HFF-Myc (cell line): Measurements from ENCODE around the gene ARRB1.
A peak's percentile ranks its signal among the peaks of the same experiment; 100 is the strongest.

Experiments
- DNase-seq: peaks from one replicate; pipeline ENCODE4 v3.0.0-alpha.2; 2011; ENCODE audit warnings: low read depth; ENCODE audit errors: extremely low read depth
- H3K4me3 ChIP-seq: replicated peaks from 2 replicates; pipeline ENCODE4 v1.5.1; 2011; ENCODE audit warnings: low read depth, mild to moderate bottlenecking, control low read depth, low read length
- TF ChIP-seq, protein P1 (sequence below): IDR thresholded peaks from 2 replicates; pipeline ENCODE4 v1.5.1; 2012; ENCODE audit warnings: mild to moderate bottlenecking, low read depth, low read length, control low read depth; ENCODE audit errors: missing control alignments

Gene ARRB1

DNA sequence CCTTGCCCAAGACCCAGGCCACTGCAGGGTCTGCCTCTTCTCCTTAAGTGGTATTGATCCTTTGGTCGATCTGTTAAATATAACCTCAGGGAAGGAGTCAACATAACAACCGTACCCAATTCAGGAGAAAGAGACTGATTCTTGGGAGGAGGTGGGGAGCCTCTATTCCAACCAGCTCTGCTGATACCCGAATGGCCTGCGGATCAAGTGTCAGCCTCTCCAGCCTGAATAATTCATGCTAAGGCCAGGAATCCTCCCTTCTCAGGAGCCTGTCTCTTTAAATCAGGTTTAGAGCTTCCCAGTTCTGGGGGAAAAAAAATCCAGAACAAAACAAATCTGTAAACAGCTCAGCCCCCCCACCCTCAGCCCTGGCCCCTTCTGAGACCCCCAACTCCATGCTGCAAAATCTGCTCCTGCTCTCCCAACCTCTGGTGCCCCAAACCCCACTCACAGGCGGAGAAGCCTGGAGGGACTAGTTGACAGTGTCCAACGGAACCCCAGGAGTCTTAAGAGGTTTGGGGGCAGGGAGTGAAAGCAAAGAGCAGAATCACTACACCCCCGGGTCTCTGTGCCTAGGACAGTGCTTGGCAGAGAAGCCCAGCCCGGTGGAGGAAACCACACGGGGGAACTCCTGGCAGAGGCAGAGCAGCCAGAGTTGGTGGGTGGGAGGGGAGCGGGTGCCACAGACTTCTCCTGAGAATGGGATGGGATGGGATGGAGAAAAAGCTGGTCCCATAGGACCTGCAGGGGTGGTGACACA, 111.8 kb downstream of the ARRB1 start:
- no peak for DNase-seq
- no peak overlapping the region for H3K4me3 ChIP-seq
- TF ChIP-seq, protein P1, sequence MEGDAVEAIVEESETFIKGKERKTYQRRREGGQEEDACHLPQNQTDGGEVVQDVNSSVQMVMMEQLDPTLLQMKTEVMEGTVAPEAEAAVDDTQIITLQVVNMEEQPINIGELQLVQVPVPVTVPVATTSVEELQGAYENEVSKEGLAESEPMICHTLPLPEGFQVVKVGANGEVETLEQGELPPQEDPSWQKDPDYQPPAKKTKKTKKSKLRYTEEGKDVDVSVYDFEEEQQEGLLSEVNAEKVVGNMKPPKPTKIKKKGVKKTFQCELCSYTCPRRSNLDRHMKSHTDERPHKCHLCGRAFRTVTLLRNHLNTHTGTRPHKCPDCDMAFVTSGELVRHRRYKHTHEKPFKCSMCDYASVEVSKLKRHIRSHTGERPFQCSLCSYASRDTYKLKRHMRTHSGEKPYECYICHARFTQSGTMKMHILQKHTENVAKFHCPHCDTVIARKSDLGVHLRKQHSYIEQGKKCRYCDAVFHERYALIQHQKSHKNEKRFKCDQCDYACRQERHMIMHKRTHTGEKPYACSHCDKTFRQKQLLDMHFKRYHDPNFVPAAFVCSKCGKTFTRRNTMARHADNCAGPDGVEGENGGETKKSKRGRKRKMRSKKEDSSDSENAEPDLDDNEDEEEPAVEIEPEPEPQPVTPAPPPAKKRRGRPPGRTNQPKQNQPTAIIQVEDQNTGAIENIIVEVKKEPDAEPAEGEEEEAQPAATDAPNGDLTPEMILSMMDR = no peak

DNA sequence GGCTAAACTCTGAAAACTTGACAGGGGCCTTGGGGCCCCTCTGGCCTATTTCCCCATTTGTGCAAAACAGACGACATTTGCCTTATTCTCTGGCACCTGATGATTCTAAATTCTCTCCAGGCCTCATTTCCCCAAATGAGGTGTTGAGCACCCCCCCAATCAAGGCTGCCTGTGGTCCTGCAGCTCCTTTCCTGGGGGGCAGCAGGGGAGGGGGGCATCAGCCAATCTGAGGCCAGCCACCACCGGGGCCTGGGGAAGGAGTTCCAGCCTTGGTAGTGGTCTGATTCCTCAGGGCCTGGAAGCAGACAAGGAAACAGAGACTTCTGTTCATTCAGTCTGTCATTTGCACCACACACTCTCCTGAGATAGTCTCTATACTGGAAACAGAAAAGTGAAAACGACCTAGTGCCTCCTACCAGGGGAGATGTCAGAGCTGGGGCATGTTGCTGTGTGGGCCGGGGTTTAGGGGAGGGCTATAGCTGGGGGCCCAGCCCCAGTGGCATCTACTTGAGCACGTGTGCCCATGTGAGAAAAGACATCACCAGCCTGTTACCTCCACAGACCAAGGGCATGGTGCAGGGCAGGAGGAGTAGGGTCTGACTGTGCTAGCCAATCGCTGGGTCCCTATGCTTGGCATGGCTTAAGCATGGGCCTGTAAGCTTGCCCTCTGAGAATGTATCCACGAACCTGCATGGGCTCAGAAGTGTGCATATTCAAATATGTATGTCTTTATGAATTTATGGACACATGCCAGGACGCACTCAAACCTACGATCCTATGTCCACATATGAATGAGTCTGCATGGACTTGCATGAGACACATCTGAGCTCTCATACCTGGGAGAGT, 112.6 kb downstream of the ARRB1 start:
- H3K4me3 ChIP-seq = no peak overlapping the region
- TF ChIP-seq, protein P1 = no peak
- DNase-seq = no peak

DNA sequence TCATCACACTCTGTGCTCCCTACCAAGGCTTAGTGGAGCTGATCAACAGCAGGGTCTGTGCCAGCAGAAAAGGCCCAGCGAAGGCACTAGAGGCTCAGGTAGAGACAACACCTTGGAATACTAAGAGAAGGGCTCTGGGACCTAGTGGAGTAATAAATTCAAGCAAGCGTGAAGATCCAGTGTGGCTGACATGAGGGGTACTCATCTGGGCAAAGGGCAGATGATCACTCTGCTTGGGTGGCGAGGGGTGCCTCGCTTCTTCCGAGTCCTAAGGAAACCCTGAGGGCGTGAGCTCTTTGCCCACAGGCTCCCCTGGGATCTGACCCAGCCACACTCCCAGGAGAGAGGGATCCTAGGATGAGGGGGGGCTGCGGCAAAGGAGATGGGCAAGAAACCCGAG, 114.4 kb downstream of the ARRB1 start:
- DNase-seq = no peak
- H3K4me3 ChIP-seq = no peak overlapping the region
- TF ChIP-seq, protein P1 = no peak

DNA sequence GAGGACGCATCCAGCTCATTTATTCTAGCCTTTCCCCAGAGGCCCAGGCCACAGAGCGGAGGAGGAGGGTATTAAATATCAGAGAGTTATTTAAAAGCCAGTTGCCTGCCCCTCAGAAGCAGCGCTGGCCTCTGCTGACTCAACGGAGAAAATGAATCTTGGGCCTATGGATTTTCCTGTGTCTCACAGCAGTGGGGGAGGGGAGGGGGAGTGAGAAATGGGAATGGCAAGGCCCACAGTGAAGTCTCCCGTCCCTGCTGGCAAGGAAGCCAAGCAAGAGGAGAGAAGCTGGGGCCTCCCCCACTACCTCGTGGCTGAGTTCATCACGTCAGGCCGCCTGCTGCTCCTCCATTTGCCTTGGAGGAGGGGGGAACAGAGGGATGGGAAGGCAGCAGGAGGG, 115.4 kb downstream of the ARRB1 start:
- TF ChIP-seq, protein P1 = no peak
- no peak for DNase-seq
- no peak overlapping the region for H3K4me3 ChIP-seq

DNA sequence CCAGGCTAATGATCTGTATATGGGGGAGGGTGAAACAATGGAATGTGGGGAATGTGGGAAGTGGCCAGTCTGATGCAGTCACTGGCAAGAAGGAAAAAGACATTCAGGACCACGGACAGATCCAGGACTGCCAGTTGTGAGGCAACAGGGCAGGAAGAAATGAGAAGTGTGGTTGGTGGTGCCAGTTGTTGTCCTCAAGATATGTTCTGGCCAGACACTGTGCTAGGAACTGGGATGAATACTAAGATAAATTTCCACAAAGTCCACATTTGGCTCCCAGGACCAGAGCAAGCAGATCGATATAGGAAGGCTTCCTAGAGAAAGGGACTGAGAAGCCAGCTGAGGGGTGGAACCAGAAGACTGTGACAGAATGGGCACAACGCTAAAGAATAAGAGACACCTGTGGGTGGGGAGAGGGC, 117.7 kb downstream of the ARRB1 start:
- no peak overlapping the region for H3K4me3 ChIP-seq
- TF ChIP-seq, protein P1 = no peak
- peak; percentile 56 for DNase-seq

DNA sequence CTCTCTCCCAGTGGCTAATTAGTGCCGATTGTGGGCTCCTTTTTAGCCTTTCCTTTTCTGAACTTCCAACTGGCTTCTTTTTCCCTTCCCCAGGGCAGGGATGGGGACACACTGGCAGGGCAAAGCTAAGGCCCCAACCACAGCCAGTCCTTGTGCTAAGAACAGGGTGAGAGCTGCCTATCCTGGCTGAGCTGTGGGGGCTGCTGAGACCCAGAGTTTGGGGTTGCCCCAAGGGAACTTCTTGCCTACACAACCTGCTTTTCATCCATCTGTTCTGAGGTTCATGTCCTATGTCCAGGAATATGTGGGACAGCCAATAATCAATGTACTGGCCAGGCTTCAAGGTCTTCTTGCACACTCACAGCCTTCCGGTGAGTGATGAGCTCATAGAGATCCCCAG, 120.8 kb downstream of the ARRB1 start:
- DNase-seq = no peak

More for the DNA sequence above, 120.8 kb downstream of the ARRB1 start:
- TF ChIP-seq, protein P1 = no peak
- no peak overlapping the region for H3K4me3 ChIP-seq
